Right lobe of liver (tissue), 4 donors: ENCODE results near the gene TBC1D5.

Experiments used
- CTCF ChIP-seq, 4 donors: fragments of 200-600 bp in 3 of 4; fragments of 450-650 bp in 1 of 4; IDR thresholded peaks; one replicate each; pipeline versions ENCODE4 v1.5.1 to v1.8.0; 2016 to 2022; ENCODE audit warnings: antibody characterized with exemption in 4 of 4, mild to moderate bottlenecking in 2 of 4
- POLR2A ChIP-seq: fragments of 450-650 bp; IDR thresholded peaks from one replicate; pipeline ENCODE4 v1.6.1; 2017; ENCODE audit warnings: antibody characterized with exemption, mild to moderate bottlenecking
- donor health status: DM: no; HTN: no; CAD: no.
- donor health status: DM: no; HTN: no; CAD: no.
- donor health status: DM: no; HTN: yes; CAD: no.

GRCh38 chr3:17156864-17157263 lies 585.6 kb downstream of the TBC1D5 start:
- no peak for TF ChIP-seq CTCF (IDR thresholded peaks at IDR 0.05)
- TF ChIP-seq POLR2A, result no peak
